HCT116 (cell line): ENCODE measurements around the gene EFR3B. TPM values are rescaled to one million over a fixed set of nuclear protein-coding genes. Genes with fewer than 3 reads are reported as not detected.

ENCODE experiments used
- ATAC-seq: fragments of 200-7000 bp; cut with Tn5 transposase; 2 replicates; pipeline ENCODE4 v1.9.1; 2020; ENCODE audit warnings: mild to moderate bottlenecking, moderate library complexity
- BruUV-seq: library from RNA; stranded (reverse); fragments of 400-500 nt; replicated peaks from 2 replicates; lab custom pipeline; 2021; lab: Mats Ljungman, UMichigan
- CTCF ChIA-PET: fragments of 300-600 bp; sonication (Branson Sonifier 250); formaldehyde crosslinking; loops from one replicate; lab custom pipeline; 2021; ENCODE audit warnings: antibody characterized with exemption; lab: Charles Lee
- POLR2A ChIA-PET: fragments of 300-600, 350-600 bp; sonication (Branson Sonifier 250); formaldehyde crosslinking; loops from one replicate; lab custom pipeline; 2021; ENCODE audit warnings: antibody characterized with exemption; lab: Charles Lee
- RAD21 ChIA-PET, 2 experiments: fragments of 300-600 bp; sonication (Branson Sonifier 250); formaldehyde crosslinking; loops; one replicate each; lab custom pipeline; 2023; ENCODE audit warnings: low total read pairs in 2 of 2; ENCODE audit not compliant: uncharacterized antibody in 2 of 2, unreplicated experiment in 2 of 2, low non-redundant PET in 1 of 2; lab: Charles Lee
- DNase-seq: peaks from one replicate; pipeline ENCODE4 v3.0.0-alpha.2; 2010; ENCODE audit warnings: low read depth, low spot score
- H2AFZ ChIP-seq: fragments of 200-600 bp; shearing (Covaris generic), sonication (generic); 2 replicates; pipeline ENCODE4 v1.6.1; 2017; ENCODE audit warnings: low read depth, mixed run types, mixed read lengths, antibody characterized with exemption, low read length; ENCODE audit not compliant: poor library complexity, severe bottlenecking
- H3K27ac ChIP-seq: 2 replicates; pipeline ENCODE4 v1.5.1; 2012; ENCODE audit warnings: low read depth, low read length
- H3K27me3 ChIP-seq: fragments of 200-600 bp; sonication (generic); 2 replicates; pipeline ENCODE4 v1.6.1; 2016; ENCODE audit warnings: mixed run types, low read length, mixed read lengths; ENCODE audit not compliant: insufficient read depth
- H3K36me3 ChIP-seq, 2 experiments: fragments of 200-500 bp in 1 of 2; fragments of 200-600 bp in 1 of 2; sonication (Bioruptor generic) in 1 of 2; sonication (generic) in 1 of 2; 2 replicates each; pipeline versions ENCODE4 v1.5.1 to v1.6.1; 2014 to 2016; ENCODE audit warnings: low read length in 2 of 2, inconsistent platforms in 1 of 2, mixed read lengths in 1 of 2, mixed run types in 1 of 2; ENCODE audit not compliant: insufficient read depth in 2 of 2, control insufficient read depth in 1 of 2
- H3K4me1 ChIP-seq, 2 experiments: fragments of 200-600 bp in 1 of 2; sonication (generic) in 1 of 2; 2 replicates each; pipeline versions ENCODE4 v1.5.1 to v1.6.1; 2012 to 2017; ENCODE audit warnings: low read length in 2 of 2, inconsistent platforms in 1 of 2, mild to moderate bottlenecking in 1 of 2, mixed read lengths in 1 of 2, mixed run types in 1 of 2, moderate library complexity in 1 of 2; ENCODE audit not compliant: insufficient read depth in 2 of 2, control insufficient read depth in 1 of 2
- H3K4me2 ChIP-seq: fragments of 200-600 bp; sonication (generic); 2 replicates; pipeline ENCODE4 v1.6.1; 2017; ENCODE audit warnings: mixed run types, low read length, mixed read lengths
- H3K4me3 ChIP-seq, 2 experiments: fragments of 200-600 bp in 1 of 2; sonication (generic) in 1 of 2; replicated peaks in 1 of 2; 2 replicates each; pipeline ENCODE4 v1.5.1; 2011 to 2016; ENCODE audit warnings: low read length in 2 of 2, control low read depth in 1 of 2, low read depth in 1 of 2, mild to moderate bottlenecking in 1 of 2, mixed read lengths in 1 of 2, mixed run types in 1 of 2
- H3K79me2 ChIP-seq: fragments of 200-600 bp; sonication (generic); 2 replicates; pipeline ENCODE4 v1.6.1; 2017; ENCODE audit warnings: mild to moderate bottlenecking, mixed run types, low read length, moderate library complexity, mixed read lengths; ENCODE audit not compliant: insufficient read depth
- H3K9ac ChIP-seq: fragments of 200-600 bp; sonication (generic); 2 replicates; pipeline ENCODE4 v1.6.1; 2016; ENCODE audit warnings: low read length, mixed read lengths
- H3K9me2 ChIP-seq: fragments of 200-600 bp; sonication (generic), shearing (Covaris generic); 2 replicates; pipeline ENCODE4 v1.6.1; 2017; ENCODE audit warnings: mixed run types, mild to moderate bottlenecking, moderate library complexity; ENCODE audit not compliant: insufficient read depth
- H3K9me3 ChIP-seq, 2 experiments: fragments of 200-500 bp in 1 of 2; fragments of 200-600 bp in 1 of 2; sonication (Bioruptor generic) in 1 of 2; sonication (generic) in 1 of 2; 2 replicates each; pipeline ENCODE4 v1.6.1; 2014 to 2017; ENCODE audit warnings: low read length in 2 of 2, mixed read lengths in 2 of 2, inconsistent platforms in 1 of 2, low read depth in 1 of 2, mild to moderate bottlenecking in 1 of 2, mixed run types in 1 of 2, moderate library complexity in 1 of 2; ENCODE audit not compliant: control insufficient read depth in 1 of 2, insufficient read depth in 1 of 2
- H4K20me1 ChIP-seq: fragments of 200-600 bp; sonication (generic), shearing (Covaris generic); 2 replicates; pipeline ENCODE4 v1.6.1; 2017; ENCODE audit warnings: mixed run types, mild to moderate bottlenecking, moderate library complexity; ENCODE audit not compliant: insufficient read depth
- ATF3 ChIP-seq: IDR thresholded peaks from 2 replicates; pipeline ENCODE4 v1.6.1; 2012
- CBX3 ChIP-seq: IDR thresholded peaks from 2 replicates; pipeline ENCODE4 v1.6.1; 2012; ENCODE audit warnings: low read depth
- CEBPB ChIP-seq: IDR thresholded peaks from 2 replicates; pipeline ENCODE4 v1.6.1; 2012; ENCODE audit warnings: low read depth
- CTCF ChIP-seq, 3 experiments: fragments of 200-600 bp in 1 of 3; sonication (generic) in 1 of 3; IDR thresholded peaks in 2 of 3; conservative IDR thresholded peaks in 1 of 3; 2 replicates each; pipeline ENCODE4 v1.5.1; 2012 to 2017; ENCODE audit warnings: low read depth in 2 of 3, low read length in 2 of 3, antibody characterized with exemption in 1 of 3, borderline replicate concordance in 1 of 3, control low read depth in 1 of 3, mild to moderate bottlenecking in 1 of 3, mixed read lengths in 1 of 3, mixed run types in 1 of 3, moderate library complexity in 1 of 3; ENCODE audit not compliant: insufficient read depth in 1 of 3
- EGR1 ChIP-seq: IDR thresholded peaks from 2 replicates; pipeline ENCODE4 v1.6.1; 2012; ENCODE audit warnings: low read depth
- EZH2 ChIP-seq: fragments of 200-600 bp; sonication (generic); IDR thresholded peaks from 2 replicates; pipeline ENCODE4 v1.6.1; 2017; ENCODE audit warnings: antibody characterized with exemption, mixed run types
- FOSL1 ChIP-seq: IDR thresholded peaks from 2 replicates; pipeline ENCODE4 v1.6.1; 2012; ENCODE audit warnings: low read depth
- POLR2A ChIP-seq: IDR thresholded peaks from 2 replicates; pipeline ENCODE4 v1.7.0; 2011; ENCODE audit warnings: borderline replicate concordance; ENCODE audit not compliant: insufficient read depth, insufficient read length; ENCODE audit errors: extremely low read depth
- POLR2AphosphoS5 ChIP-seq: IDR thresholded peaks from 2 replicates; pipeline ENCODE4 v1.6.1; 2011; ENCODE audit warnings: mild to moderate bottlenecking, low read depth, low read length, moderate library complexity
- RAD21 ChIP-seq: IDR thresholded peaks from 2 replicates; pipeline ENCODE4 v1.6.1; 2012; ENCODE audit warnings: low read depth, mild to moderate bottlenecking
- SIN3A ChIP-seq: IDR thresholded peaks from 2 replicates; pipeline ENCODE4 v1.6.1; 2012; ENCODE audit warnings: low read depth
- SRF ChIP-seq: IDR thresholded peaks from 2 replicates; pipeline ENCODE4 v1.6.1; 2012; ENCODE audit warnings: low read depth
- TCF7L2 ChIP-seq: IDR thresholded peaks from 2 replicates; pipeline ENCODE4 v1.7.0; 2011; ENCODE audit warnings: borderline replicate concordance, inconsistent platforms; ENCODE audit not compliant: insufficient read depth, insufficient read length; ENCODE audit errors: extremely low read depth
- YY1 ChIP-seq: IDR thresholded peaks from 2 replicates; pipeline ENCODE4 v1.6.1; 2011; ENCODE audit warnings: low read length, low read depth, moderate library complexity, mild to moderate bottlenecking; ENCODE audit not compliant: insufficient replicate concordance; ENCODE audit errors: extremely low read depth
- ZFX ChIP-seq: fragments of 450-650 bp; IDR thresholded peaks from 2 replicates; pipeline ENCODE4 v1.6.1; 2017
- ZNF274 ChIP-seq: fragments of 200-500 bp; sonication (Bioruptor generic); IDR thresholded peaks from 2 replicates; pipeline ENCODE4 v1.6.1; 2014; ENCODE audit warnings: mild to moderate bottlenecking, low read depth, low read length, inconsistent platforms
- intact Hi-C: fragments of 100-400 bp; cut with micrococcal nuclease; formaldehyde crosslinking; loops from 2 replicates; pipeline ENCODE4 v1.10.0; 2022
- total RNA-seq: library from RNA; stranded (reverse); gene quantifications from one replicate; pipeline ENCODE4 v1.2.1, GENCODE V29; 2021; ENCODE audit not compliant: unreplicated experiment
- TF ChIP-seq, protein P1 (sequence below): IDR thresholded peaks from 2 replicates; pipeline ENCODE4 v1.6.1; 2011; ENCODE audit warnings: mild to moderate bottlenecking, low read length, moderate library complexity; ENCODE audit not compliant: insufficient replicate concordance; ENCODE audit errors: extremely low read depth
- TF ChIP-seq, protein P2 (sequence below): IDR thresholded peaks from 2 replicates; pipeline ENCODE4 v1.6.1; 2012; ENCODE audit warnings: low read depth
- TF ChIP-seq, protein P3 (sequence below): IDR thresholded peaks from 2 replicates; pipeline ENCODE4 v1.6.1; 2012

Gene EFR3B
- total RNA-seq, 1 experiment from 2014 or later: 0.96 TPM

DNA sequence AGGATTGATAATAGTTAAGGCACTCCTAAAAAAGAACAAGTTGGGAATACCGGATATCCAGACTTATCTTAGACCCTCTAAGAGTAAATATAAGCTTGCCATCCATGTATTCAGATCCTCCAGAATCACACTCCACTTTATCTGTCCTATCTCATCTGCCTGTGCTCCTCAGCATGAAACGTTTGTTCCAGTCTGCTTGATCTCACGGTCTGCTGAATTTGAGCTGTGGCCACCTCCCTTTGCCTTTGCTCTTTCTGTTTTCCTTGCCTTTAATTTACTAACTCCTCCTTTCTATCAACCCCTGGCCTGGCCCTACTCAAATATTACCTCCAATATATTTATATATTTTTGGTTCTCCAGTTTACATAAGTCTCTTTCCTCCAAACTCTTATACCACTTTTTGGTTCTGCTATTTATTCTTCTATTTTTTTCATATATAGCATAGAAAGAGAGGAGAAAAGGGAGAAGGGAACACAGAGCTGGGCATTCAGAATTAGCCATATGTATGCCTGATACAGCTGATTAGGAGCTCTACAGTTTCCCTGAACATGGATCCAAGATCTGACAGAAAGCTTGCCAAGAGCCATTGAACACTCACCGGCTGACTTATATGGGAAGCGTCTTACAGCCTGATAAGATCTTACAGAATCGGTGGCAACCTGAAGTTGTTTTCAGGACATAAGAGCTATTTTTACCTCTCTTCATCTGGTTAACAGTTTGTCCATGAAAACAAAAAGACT lies 48.3 kb upstream of the EFR3B start:
- no peaks in the 10 kb centered on the region for H3K9me3 ChIP-seq
- H2AFZ ChIP-seq: no peak overlapping the region
- no peaks in the 10 kb centered on the region for H3K27me3 ChIP-seq
- no peaks in the 10 kb centered on the region for H3K79me2 ChIP-seq
- no peak overlapping the region for H3K27ac ChIP-seq
- no peak overlapping the region for H3K4me3 ChIP-seq
- H3K4me1 ChIP-seq: peaks cover 13 to 22% of the 10 kb centered on the region in 2 experiments; a peak in 3 of 4 replicates
- no peak overlapping the region for H3K9ac ChIP-seq
- no peak overlapping the region for H3K4me2 ChIP-seq
- no TSS peak for BruUV-seq
- ChIA-PET POLR2A (interaction anchor here (0.7 kb wide), 1 partner anchor 664 kb away, joined by 3 read pairs; no protein-coding TSS in a partner anchor), RAD21 (no interaction called here), CTCF (interaction anchor here (0.9 to 1.3 kb wide), 2 partner anchors 18 to 136 kb away, joined by 3 to 4 read pairs; no protein-coding TSS in a partner anchor)
- ATAC-seq (no peak), DNase-seq (no peak)
- H3K36me3 ChIP-seq: no peaks in the 10 kb centered on the region
- H4K20me1 ChIP-seq: no peaks in the 10 kb centered on the region
- intact Hi-C loops: no loop called here
- no peaks in the 10 kb centered on the region for H3K9me2 ChIP-seq
- TF ChIP-seq SIN3A: no peak
- no peak for TF ChIP-seq YY1
- TF ChIP-seq POLR2AphosphoS5: no peak
- TF ChIP-seq EGR1: no peak
- no peak for TF ChIP-seq POLR2A
- TF ChIP-seq CEBPB: no peak
- TF ChIP-seq TCF7L2: no peak
- TF ChIP-seq ZFX: no peak
- TF ChIP-seq ZNF274: no peak
- TF ChIP-seq CTCF (IDR thresholded peaks at IDR 0.05 in 2 of 3, conservative IDR thresholded peaks at IDR 0.05 in 1 of 3; ENCODE audit: borderline replicate concordance in 1 of 3, insufficient read depth in 1 of 3, low read depth in 2 of 3, low read length in 2 of 3): no peak
- TF ChIP-seq CBX3: no peak
- no peak for TF ChIP-seq ATF3
- TF ChIP-seq, protein P1, sequence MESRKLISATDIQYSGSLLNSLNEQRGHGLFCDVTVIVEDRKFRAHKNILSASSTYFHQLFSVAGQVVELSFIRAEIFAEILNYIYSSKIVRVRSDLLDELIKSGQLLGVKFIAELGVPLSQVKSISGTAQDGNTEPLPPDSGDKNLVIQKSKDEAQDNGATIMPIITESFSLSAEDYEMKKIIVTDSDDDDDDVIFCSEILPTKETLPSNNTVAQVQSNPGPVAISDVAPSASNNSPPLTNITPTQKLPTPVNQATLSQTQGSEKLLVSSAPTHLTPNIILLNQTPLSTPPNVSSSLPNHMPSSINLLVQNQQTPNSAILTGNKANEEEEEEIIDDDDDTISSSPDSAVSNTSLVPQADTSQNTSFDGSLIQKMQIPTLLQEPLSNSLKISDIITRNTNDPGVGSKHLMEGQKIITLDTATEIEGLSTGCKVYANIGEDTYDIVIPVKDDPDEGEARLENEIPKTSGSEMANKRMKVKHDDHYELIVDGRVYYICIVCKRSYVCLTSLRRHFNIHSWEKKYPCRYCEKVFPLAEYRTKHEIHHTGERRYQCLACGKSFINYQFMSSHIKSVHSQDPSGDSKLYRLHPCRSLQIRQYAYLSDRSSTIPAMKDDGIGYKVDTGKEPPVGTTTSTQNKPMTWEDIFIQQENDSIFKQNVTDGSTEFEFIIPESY: no peak
- TF ChIP-seq, protein P2, sequence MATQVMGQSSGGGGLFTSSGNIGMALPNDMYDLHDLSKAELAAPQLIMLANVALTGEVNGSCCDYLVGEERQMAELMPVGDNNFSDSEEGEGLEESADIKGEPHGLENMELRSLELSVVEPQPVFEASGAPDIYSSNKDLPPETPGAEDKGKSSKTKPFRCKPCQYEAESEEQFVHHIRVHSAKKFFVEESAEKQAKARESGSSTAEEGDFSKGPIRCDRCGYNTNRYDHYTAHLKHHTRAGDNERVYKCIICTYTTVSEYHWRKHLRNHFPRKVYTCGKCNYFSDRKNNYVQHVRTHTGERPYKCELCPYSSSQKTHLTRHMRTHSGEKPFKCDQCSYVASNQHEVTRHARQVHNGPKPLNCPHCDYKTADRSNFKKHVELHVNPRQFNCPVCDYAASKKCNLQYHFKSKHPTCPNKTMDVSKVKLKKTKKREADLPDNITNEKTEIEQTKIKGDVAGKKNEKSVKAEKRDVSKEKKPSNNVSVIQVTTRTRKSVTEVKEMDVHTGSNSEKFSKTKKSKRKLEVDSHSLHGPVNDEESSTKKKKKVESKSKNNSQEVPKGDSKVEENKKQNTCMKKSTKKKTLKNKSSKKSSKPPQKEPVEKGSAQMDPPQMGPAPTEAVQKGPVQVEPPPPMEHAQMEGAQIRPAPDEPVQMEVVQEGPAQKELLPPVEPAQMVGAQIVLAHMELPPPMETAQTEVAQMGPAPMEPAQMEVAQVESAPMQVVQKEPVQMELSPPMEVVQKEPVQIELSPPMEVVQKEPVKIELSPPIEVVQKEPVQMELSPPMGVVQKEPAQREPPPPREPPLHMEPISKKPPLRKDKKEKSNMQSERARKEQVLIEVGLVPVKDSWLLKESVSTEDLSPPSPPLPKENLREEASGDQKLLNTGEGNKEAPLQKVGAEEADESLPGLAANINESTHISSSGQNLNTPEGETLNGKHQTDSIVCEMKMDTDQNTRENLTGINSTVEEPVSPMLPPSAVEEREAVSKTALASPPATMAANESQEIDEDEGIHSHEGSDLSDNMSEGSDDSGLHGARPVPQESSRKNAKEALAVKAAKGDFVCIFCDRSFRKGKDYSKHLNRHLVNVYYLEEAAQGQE: no peak
- TF ChIP-seq, protein P3, sequence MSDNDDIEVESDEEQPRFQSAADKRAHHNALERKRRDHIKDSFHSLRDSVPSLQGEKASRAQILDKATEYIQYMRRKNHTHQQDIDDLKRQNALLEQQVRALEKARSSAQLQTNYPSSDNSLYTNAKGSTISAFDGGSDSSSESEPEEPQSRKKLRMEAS: no peak
- TF ChIP-seq RAD21: no peak
- TF ChIP-seq SRF: no peak
- TF ChIP-seq FOSL1: no peak
- TF ChIP-seq EZH2: no peak
